Neural progenitor cell (in vitro differentiated cells): Measurements from ENCODE around the gene SBF2. TPM values are rescaled to one million over a fixed set of nuclear protein-coding genes. Genes with fewer than 3 reads are reported as not detected.

Experiments
- DNase-seq: peaks from one replicate; pipeline ENCODE4 v3.0.0-alpha.2; 2016; ENCODE audit warnings: low spot score
- H2AFZ ChIP-seq: fragments of 200-600 bp; sonication (generic); replicated peaks from 2 replicates; pipeline ENCODE4 v1.6.1; 2016; ENCODE audit warnings: antibody characterized with exemption
- H3F3A ChIP-seq: fragments of 200-600 bp; sonication (generic); 2 replicates; pipeline ENCODE4 v1.6.1; 2016; ENCODE audit warnings: antibody characterized with exemption, low read depth
- H3K27ac ChIP-seq: fragments of 200-600 bp; sonication (generic); 2 replicates; pipeline ENCODE4 v1.5.1; 2016; ENCODE audit warnings: mild to moderate bottlenecking
- H3K27me3 ChIP-seq: fragments of 200-600 bp; sonication (generic); 2 replicates; pipeline ENCODE4 v1.6.1; 2016; ENCODE audit warnings: mild to moderate bottlenecking, moderate library complexity
- H3K36me3 ChIP-seq: fragments of 200-600 bp; sonication (generic); 2 replicates; pipeline ENCODE4 v1.5.1; 2016
- H3K4me1 ChIP-seq: fragments of 200-600 bp; sonication (generic); 2 replicates; pipeline ENCODE4 v1.6.1; 2016; ENCODE audit warnings: mixed run types
- H3K4me2 ChIP-seq: fragments of 200-600 bp; sonication (generic); 2 replicates; pipeline ENCODE4 v1.6.1; 2016
- H3K4me3 ChIP-seq: fragments of 200-600 bp; sonication (generic); 2 replicates; pipeline ENCODE4 v1.5.1; 2016
- H3K79me2 ChIP-seq: fragments of 200-600 bp; sonication (generic); 2 replicates; pipeline ENCODE4 v1.6.1; 2016; ENCODE audit warnings: low read depth
- H3K9ac ChIP-seq: fragments of 200-600 bp; sonication (generic); 2 replicates; pipeline ENCODE4 v1.6.1; 2016
- H3K9me3 ChIP-seq: fragments of 200-600 bp; sonication (generic); 2 replicates; pipeline ENCODE4 v1.5.1; 2016; ENCODE audit warnings: low read depth
- H4K20me1 ChIP-seq: fragments of 200-600 bp; sonication (generic); 2 replicates; pipeline ENCODE4 v1.6.1; 2016; ENCODE audit warnings: low read depth
- H3K27ac Mint-ChIP-seq: 3 replicates; pipeline ENCODE4 v1.8.0; 2021; ENCODE audit warnings: mixed read lengths
- H3K27me3 Mint-ChIP-seq: 2 replicates; pipeline ENCODE4 v1.8.0; 2022; ENCODE audit warnings: low read depth, mild to moderate bottlenecking, inconsistent platforms, moderate library complexity, mixed read lengths; ENCODE audit not compliant: insufficient read depth
- H3K36me3 Mint-ChIP-seq: 3 replicates; pipeline ENCODE4 v1.8.0; 2021; ENCODE audit warnings: mixed read lengths
- H3K4me1 Mint-ChIP-seq: 3 replicates; pipeline ENCODE4 v1.8.0; 2021; ENCODE audit warnings: mixed read lengths
- H3K4me3 Mint-ChIP-seq: 3 replicates; pipeline ENCODE4 v1.8.0; 2021; ENCODE audit warnings: mild to moderate bottlenecking, moderate library complexity, mixed read lengths
- H3K9me3 Mint-ChIP-seq: 3 replicates; pipeline ENCODE4 v1.8.0; 2020; ENCODE audit warnings: mixed read lengths
- EZH2 ChIP-seq: fragments of 200-600 bp; sonication (generic); IDR thresholded peaks from 2 replicates; pipeline ENCODE4 v1.6.1; 2017; ENCODE audit warnings: antibody characterized with exemption, mild to moderate bottlenecking, moderate library complexity
- EZH2phosphoT487 ChIP-seq: fragments of 200-600 bp; sonication (generic); IDR thresholded peaks from 2 replicates; pipeline ENCODE4 v1.6.1; 2017; ENCODE audit warnings: antibody characterized with exemption
- total RNA-seq: library from RNA; depleted of rRNA; stranded (reverse); fragments of >200 nt; gene quantifications from 2 replicates; pipeline ENCODE4 v1.2.3, GENCODE V29; 2015; ENCODE audit warnings: low replicate concordance
- TF ChIP-seq, protein P1 (sequence below): fragments of 200-600 bp; sonication (generic); IDR thresholded peaks from 2 replicates; pipeline ENCODE4 v1.5.1; 2017; ENCODE audit warnings: antibody characterized with exemption, mild to moderate bottlenecking

SBF2 gene
- total RNA-seq, 1 donor from 2014 or later: 48.2 TPM

DNA sequence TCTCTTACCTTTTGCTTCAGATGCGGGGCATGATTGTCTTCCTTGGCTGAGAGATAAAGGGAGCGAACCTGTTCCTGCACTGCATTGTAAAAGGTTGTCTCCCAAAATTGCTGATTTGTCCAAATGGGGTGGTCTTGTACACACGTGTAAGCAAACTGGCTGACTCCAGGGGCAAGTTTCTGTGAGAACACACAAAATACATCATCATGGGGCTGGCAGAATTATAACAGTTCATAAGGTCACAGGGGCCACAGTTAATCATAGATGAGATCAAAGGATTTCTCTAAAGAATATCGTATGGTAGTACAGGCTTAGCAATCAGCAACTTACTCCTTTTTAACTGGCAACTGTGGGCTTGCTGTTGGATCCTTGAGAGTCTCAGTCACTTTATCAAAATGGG lies 435.8 kb downstream of the SBF2 start:
- no peak overlapping the region for H3K4me3 Mint-ChIP-seq
- H4K20me1 ChIP-seq: no peaks in the 10 kb centered on the region

DNA sequence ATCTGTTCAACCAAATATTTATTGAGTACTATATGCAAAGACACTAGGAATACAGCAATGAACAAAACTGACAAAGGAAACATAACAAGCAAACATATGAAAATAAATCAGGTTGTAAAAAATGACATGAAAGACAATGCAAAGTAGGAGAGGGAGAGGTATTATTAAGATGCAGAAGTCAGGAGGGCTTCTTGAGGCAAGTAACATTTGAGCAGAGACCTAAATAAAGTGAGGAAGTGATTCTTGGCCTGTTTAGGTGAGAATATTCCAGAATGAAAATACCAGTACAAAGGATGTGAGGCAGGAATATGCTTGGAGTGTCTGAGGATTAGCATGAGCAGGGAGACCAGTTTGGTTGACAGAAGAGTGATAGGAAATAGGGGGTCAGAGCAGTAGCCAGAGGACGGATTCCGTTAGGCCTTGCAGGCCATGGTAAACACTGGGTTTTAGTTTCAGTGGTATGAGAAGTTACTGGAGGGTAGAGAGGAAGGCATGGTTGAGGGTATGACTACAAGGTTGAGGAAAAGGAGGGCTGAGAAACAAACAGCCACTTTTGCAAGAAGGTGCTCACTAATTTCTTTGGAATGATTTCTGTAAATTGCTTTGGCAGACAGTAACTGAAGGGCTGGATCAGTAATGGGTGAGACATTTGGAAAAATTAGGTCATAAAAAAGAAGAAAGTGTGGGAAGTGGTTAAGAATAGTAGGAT lies 438.3 kb downstream of the SBF2 start:
- Histone ChIP-seq H3K27ac (no peak overlapping the region), H3K79me2 (no peaks in the 10 kb centered on the region), H3K4me1 (peaks cover 20% of the 10 kb centered on the region), H3K4me3 (no peak overlapping the region), H3K36me3 (no peaks in the 10 kb centered on the region), H3K9ac (peak overlapping the region; percentile 15), H4K20me1 (no peaks in the 10 kb centered on the region), H3K27me3 (no peaks in the 10 kb centered on the region), H3K4me2 (no peak overlapping the region), H2AFZ (no peak overlapping the region), H3K9me3 (no peaks in the 10 kb centered on the region), H3F3A (peaks cover 20% of the 10 kb centered on the region)
- no peak overlapping the region for H3K4me3 Mint-ChIP-seq
- TF ChIP-seq EZH2phosphoT487 (no peak), EZH2 (no peak)
- TF ChIP-seq, protein P1, sequence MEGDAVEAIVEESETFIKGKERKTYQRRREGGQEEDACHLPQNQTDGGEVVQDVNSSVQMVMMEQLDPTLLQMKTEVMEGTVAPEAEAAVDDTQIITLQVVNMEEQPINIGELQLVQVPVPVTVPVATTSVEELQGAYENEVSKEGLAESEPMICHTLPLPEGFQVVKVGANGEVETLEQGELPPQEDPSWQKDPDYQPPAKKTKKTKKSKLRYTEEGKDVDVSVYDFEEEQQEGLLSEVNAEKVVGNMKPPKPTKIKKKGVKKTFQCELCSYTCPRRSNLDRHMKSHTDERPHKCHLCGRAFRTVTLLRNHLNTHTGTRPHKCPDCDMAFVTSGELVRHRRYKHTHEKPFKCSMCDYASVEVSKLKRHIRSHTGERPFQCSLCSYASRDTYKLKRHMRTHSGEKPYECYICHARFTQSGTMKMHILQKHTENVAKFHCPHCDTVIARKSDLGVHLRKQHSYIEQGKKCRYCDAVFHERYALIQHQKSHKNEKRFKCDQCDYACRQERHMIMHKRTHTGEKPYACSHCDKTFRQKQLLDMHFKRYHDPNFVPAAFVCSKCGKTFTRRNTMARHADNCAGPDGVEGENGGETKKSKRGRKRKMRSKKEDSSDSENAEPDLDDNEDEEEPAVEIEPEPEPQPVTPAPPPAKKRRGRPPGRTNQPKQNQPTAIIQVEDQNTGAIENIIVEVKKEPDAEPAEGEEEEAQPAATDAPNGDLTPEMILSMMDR: no peak
- no peak overlapping the region for H3K27ac Mint-ChIP-seq
- peaks cover 22% of the 10 kb centered on the region for H3K4me1 Mint-ChIP-seq
- H3K9me3 Mint-ChIP-seq: no peaks in the 10 kb centered on the region
- DNase-seq: no peak
- peaks cover 4% of the 10 kb centered on the region for H3K36me3 Mint-ChIP-seq
- no peaks in the 10 kb centered on the region for H3K27me3 Mint-ChIP-seq

More for the DNA sequence above, 435.8 kb downstream of the SBF2 start:
- no peaks in the 10 kb centered on the region for H3K36me3 ChIP-seq
- H3K36me3 Mint-ChIP-seq: peaks cover 4% of the 10 kb centered on the region
- no peaks in the 10 kb centered on the region for H3K9me3 Mint-ChIP-seq
- H3K9ac ChIP-seq: no peak overlapping the region
- H3K4me3 ChIP-seq: no peak overlapping the region
- H3K27me3 Mint-ChIP-seq: no peaks in the 10 kb centered on the region
- no peaks in the 10 kb centered on the region for H3K9me3 ChIP-seq
- H2AFZ ChIP-seq: no peak overlapping the region
- H3K79me2 ChIP-seq: no peaks in the 10 kb centered on the region
- H3F3A ChIP-seq: peaks cover 24% of the 10 kb centered on the region
- H3K4me2 ChIP-seq: peak overlapping the region; percentile 60
- H3K4me1 Mint-ChIP-seq: peaks cover 34% of the 10 kb centered on the region
- H3K4me1 ChIP-seq: peaks cover 23% of the 10 kb centered on the region
- DNase-seq: no peak
- no peak overlapping the region for H3K27ac Mint-ChIP-seq
- peak overlapping the region; percentile 59 for H3K27ac ChIP-seq
- H3K27me3 ChIP-seq: no peaks in the 10 kb centered on the region
- TF ChIP-seq EZH2phosphoT487: no peak
- TF ChIP-seq, protein P1: no peak

DNA sequence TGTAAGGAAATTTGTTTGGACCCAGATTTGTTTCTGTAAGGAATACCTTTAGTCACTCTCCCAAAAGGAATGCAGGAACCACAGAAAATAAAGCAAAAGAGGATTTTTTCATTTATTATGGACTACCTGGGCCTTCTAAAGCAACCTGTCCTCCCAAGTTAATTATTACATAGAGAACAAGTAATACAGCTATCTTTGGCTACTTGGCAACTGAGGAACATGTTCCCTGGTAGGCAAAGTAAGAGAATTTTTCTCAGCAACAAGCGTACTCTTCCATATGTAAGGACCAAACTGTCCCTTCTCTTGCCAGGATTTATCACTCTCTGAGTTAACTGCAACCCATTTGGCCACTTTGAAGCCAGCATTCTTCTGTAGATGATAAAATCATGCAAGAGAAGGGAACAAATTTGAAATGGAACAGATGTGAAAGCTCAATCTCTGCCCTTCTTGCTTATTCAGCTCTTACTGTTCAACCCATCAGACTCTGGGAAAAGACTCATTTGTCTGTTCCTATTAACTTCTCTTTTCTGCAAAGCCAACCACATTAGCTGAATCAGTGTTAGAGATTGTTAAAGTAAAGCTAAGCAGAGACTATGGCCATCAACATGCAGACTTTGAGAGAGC lies 440.0 kb downstream of the SBF2 start:
- peaks cover 16% of the 10 kb centered on the region for H3K4me1 ChIP-seq
- H3K27me3 ChIP-seq: no peaks in the 10 kb centered on the region
- no peak overlapping the region for H3K4me3 ChIP-seq
- H3F3A ChIP-seq: peaks cover 19% of the 10 kb centered on the region
- H3K36me3 Mint-ChIP-seq: peaks cover 12% of the 10 kb centered on the region
- H3K27ac ChIP-seq: no peak overlapping the region
- no peak for TF ChIP-seq EZH2
- TF ChIP-seq, protein P1: no peak
- no peak for TF ChIP-seq EZH2phosphoT487
- H3K79me2 ChIP-seq: no peaks in the 10 kb centered on the region
- H3K9ac ChIP-seq: no peak overlapping the region
- H3K4me3 Mint-ChIP-seq: no peak overlapping the region
- H3K4me1 Mint-ChIP-seq: peaks cover 14% of the 10 kb centered on the region
- no peak overlapping the region for H3K27ac Mint-ChIP-seq
- no peaks in the 10 kb centered on the region for H3K27me3 Mint-ChIP-seq
- H2AFZ ChIP-seq: no peak overlapping the region
- H4K20me1 ChIP-seq: no peaks in the 10 kb centered on the region
- no peak for DNase-seq
- no peak overlapping the region for H3K4me2 ChIP-seq
- no peaks in the 10 kb centered on the region for H3K36me3 ChIP-seq
- no peaks in the 10 kb centered on the region for H3K9me3 Mint-ChIP-seq
- H3K9me3 ChIP-seq: no peaks in the 10 kb centered on the region
